T-cell (primary cell): ENCODE results near the gene MRPL9. TPM values are rescaled to one million over a fixed set of nuclear protein-coding genes. Genes with fewer than 3 reads are reported as not detected.
A peak's percentile ranks its signal among the peaks of the same experiment; 100 is the strongest.

Experiments
- ATAC-seq, 4 experiments: fragments of 200-7000 bp in 3 of 4; fragments of 150-1000 bp in 1 of 4; cut with Tn5 transposase; replicated peaks in 1 of 4; 1 replicate in 3 of 4; 2 replicates in 1 of 4; pipeline ENCODE4 v1.10.0; 2021; ENCODE audit warnings: moderate library complexity in 3 of 4, mild to moderate bottlenecking in 2 of 4, moderate number of reproducible peaks in 1 of 4
- CTCF ChIA-PET, 2 donors: fragments of 300-600 bp; sonication (Branson Sonifier 250); formaldehyde crosslinking; loops; one replicate each; lab custom pipeline; 2022; ENCODE audit warnings: antibody characterized with exemption in 2 of 2; lab: Charles Lee
- POLR2A ChIA-PET, 2 donors: fragments of 300-600 bp; sonication (Branson Sonifier 250); formaldehyde crosslinking; loops; one replicate each; lab custom pipeline; 2022; ENCODE audit warnings: antibody characterized with exemption in 2 of 2; lab: Charles Lee
- DNase-seq, 35 experiments: peaks; one replicate each; pipeline versions ENCODE4 v3.0.0 to v3.0.0-alpha.2; 2013 to 2023
- H3K27ac ChIP-seq: one replicate; pipeline ENCODE4 v1.5.1; 2013; ENCODE audit warnings: low read length
- H3K27me3 ChIP-seq, 2 experiments: replicated peaks in 1 of 2; 1 replicate in 1 of 2; 2 replicates in 1 of 2; pipeline versions ENCODE4 v1.6.1 to v1.7.0; 2013; ENCODE audit warnings: low read length in 1 of 2, mixed read lengths in 1 of 2; ENCODE audit not compliant: control insufficient read depth in 2 of 2, insufficient read depth in 2 of 2; ENCODE audit errors: extremely low read depth in 1 of 2
- H3K36me3 ChIP-seq, 2 donors: 1 replicate in 1 of 2; 2 replicates in 1 of 2; pipeline versions ENCODE4 v1.6.1 to v1.7.0; 2013; ENCODE audit warnings: low read length in 1 of 2; ENCODE audit not compliant: control insufficient read depth in 2 of 2, insufficient read depth in 1 of 2; ENCODE audit errors: extremely low read depth in 1 of 2
- H3K4me1 ChIP-seq, 2 experiments: 1 replicate in 1 of 2; 2 replicates in 1 of 2; pipeline versions ENCODE4 v1.6.1 to v1.7.0; 2013; ENCODE audit warnings: low read length in 2 of 2, mixed read lengths in 1 of 2; ENCODE audit not compliant: insufficient read depth in 2 of 2, control insufficient read depth in 1 of 2; ENCODE audit errors: extremely low read depth in 1 of 2
- H3K4me3 ChIP-seq, 2 donors: 1 replicate in 1 of 2; 2 replicates in 1 of 2; pipeline versions ENCODE4 v1.5.1 to v1.7.0; 2013; ENCODE audit warnings: mild to moderate bottlenecking in 2 of 2, low read length in 1 of 2, moderate library complexity in 1 of 2; ENCODE audit not compliant: control insufficient read depth in 1 of 2; ENCODE audit errors: extremely low read depth in 1 of 2
- H3K9me3 ChIP-seq: 2 replicates; pipeline ENCODE4 v1.7.0; 2013
- H3K27ac Mint-ChIP-seq, 2 donors: one replicate each; pipeline ENCODE4 v1.8.0; 2020 to 2021; ENCODE audit warnings: mild to moderate bottlenecking in 2 of 2, mixed read lengths in 2 of 2
- H3K27me3 Mint-ChIP-seq, 2 donors: one replicate each; pipeline ENCODE4 v1.8.0; 2021 to 2022; ENCODE audit warnings: mixed read lengths in 2 of 2
- H3K36me3 Mint-ChIP-seq: one replicate; pipeline ENCODE4 v1.8.0; 2021; ENCODE audit warnings: mixed read lengths
- H3K4me1 Mint-ChIP-seq, 3 donors: one replicate each; pipeline ENCODE4 v1.8.0; 2020 to 2022; ENCODE audit warnings: mixed read lengths in 3 of 3, mild to moderate bottlenecking in 1 of 3
- H3K4me3 Mint-ChIP-seq, 3 donors: one replicate each; pipeline ENCODE4 v1.8.0; 2020 to 2022; ENCODE audit warnings: mild to moderate bottlenecking in 3 of 3, mixed read lengths in 3 of 3, moderate library complexity in 3 of 3
- H3K9me3 Mint-ChIP-seq, 3 donors: one replicate each; pipeline ENCODE4 v1.8.0; 2020 to 2022; ENCODE audit warnings: mixed read lengths in 3 of 3
- WGBS: methylation state at CpG from one replicate; pipeline ENCODE4 v1.1.5; 2013; ENCODE audit warnings: missing lambda C conversion rate; ENCODE audit not compliant: insufficient coverage; 5-methylcytosine and 5-hydroxymethylcytosine counted together
- total RNA-seq, 35 experiments: library from RNA in 6 of 35; stranded (reverse) in 6 of 35; fragments of 120-200 nt in 1 of 35; gene quantifications; one replicate each; pipeline versions ENCODE4 v1.2.1 to v1.2.4 and lab custom pipeline; 2013 to 2026

MRPL9 gene
- total RNA-seq, 5 donors from 2014 or later (not counting 1 experiment from before 2014, with no cell fraction given): 72.0 to 131 (median 88.7) TPM

- ChIA-PET CTCF (interaction anchor here in 1 of 2 donors (0.5 to 0.6 kb wide), 2 partner anchors 16 to 127 kb away, joined by 3 to 4 read pairs; no protein-coding TSS in a partner anchor), POLR2A (no interaction called here)
- H3K4me1 Mint-ChIP-seq: peaks cover 28 to 39% (median 29%) of the 10 kb centered on the region in 3 donors
- H3K36me3 Mint-ChIP-seq: no peaks in the 10 kb centered on the region
- peaks cover 44 to 69% of the 10 kb centered on the region in 2 donors for H3K27me3 Mint-ChIP-seq
- Histone ChIP-seq H3K27me3 (peaks cover 15 to 47% of the 10 kb centered on the region in 2 experiments), H3K4me1 (peaks cover 0 to 20% of the 10 kb centered on the region in 2 experiments), H3K9me3 (no peaks in the 10 kb centered on the region), H3K4me3 (peak overlapping the region; percentile 44 to 58), H3K27ac (no peak overlapping the region), H3K36me3 (no peaks in the 10 kb centered on the region)
- no peak overlapping the region for H3K27ac Mint-ChIP-seq
- H3K9me3 Mint-ChIP-seq: no peaks in the 10 kb centered on the region
- ATAC-seq (no peak), DNase-seq (no peak)
- no CpG with 5 or more reads among the region's 17 CpGs for WGBS
- peak overlapping the region; percentile 74 to 84 (median 75) for H3K4me3 Mint-ChIP-seq
These were observed 41.3 kb downstream of the MRPL9 start for GRCh38 chr1:151721788-151722510.

GRCh38 chr1:151720974-151721787, 42.1 kb downstream of the MRPL9 start, which contains the start of gene RIIAD1:
Gene RIIAD1 (plus strand): TSS chr1:151721522. CDS start chr1:151721537, 15 bp downstream.
- Mint-ChIP-seq H3K27me3 (peaks cover 48 to 64% of the 10 kb centered on the region in 2 donors), H3K36me3 (no peaks in the 10 kb centered on the region), H3K4me1 (peaks cover 31 to 42% (median 32%) of the 10 kb centered on the region in 3 donors), H3K9me3 (no peaks in the 10 kb centered on the region), H3K27ac (peak within 1 kb of the TSS; percentile 50 to 62), H3K4me3 (peak within 1 kb of the TSS; percentile 75 to 84 (median 79))
- DNase-seq (peak in 29 of 35 experiments; percentile 5 to 70 (median 36)), ATAC-seq (peak; percentile 86 to 96 (median 91))
- H3K27ac ChIP-seq: no peak within 1 kb of the TSS
- 1% methylated on average over 36 of the region's 44 CpGs for WGBS
- H3K9me3 ChIP-seq: no peaks in the 10 kb centered on the region
- peaks cover 0 to 27% of the 10 kb centered on the region in 2 experiments for H3K4me1 ChIP-seq
- ChIA-PET CTCF (interaction anchor here (0.6 to 1.0 kb wide), 3 partner anchors 17 to 115 kb away, joined by 3 to 4 read pairs (median 4); no protein-coding TSS in a partner anchor), POLR2A (interaction anchor here in 1 of 2 donors (0.6 kb wide), 1 partner anchor 33 kb away, joined by 3 read pairs; no protein-coding TSS in a partner anchor)
- peak within 1 kb of the TSS; percentile 44 to 58 for H3K4me3 ChIP-seq
- peaks cover 15 to 51% of the 10 kb centered on the region in 2 experiments for H3K27me3 ChIP-seq
- H3K36me3 ChIP-seq: no peaks in the 10 kb centered on the region

GRCh38 chr1:151720554-151720953, 42.7 kb downstream of the MRPL9 start:
- Mint-ChIP-seq H3K36me3 (no peaks in the 10 kb centered on the region), H3K4me1 (peaks cover 31 to 42% (median 32%) of the 10 kb centered on the region in 3 donors), H3K27me3 (peaks cover 48 to 64% of the 10 kb centered on the region in 2 donors), H3K4me3 (peak overlapping the region; percentile 73 to 84 (median 79)), H3K27ac (peak overlapping the region; percentile 50 to 62), H3K9me3 (no peaks in the 10 kb centered on the region)
- Histone ChIP-seq H3K27me3 (peaks cover 12 to 55% of the 10 kb centered on the region in 2 experiments), H3K27ac (no peak overlapping the region), H3K9me3 (no peaks in the 10 kb centered on the region), H3K36me3 (no peaks in the 10 kb centered on the region), H3K4me1 (peaks cover 0 to 29% of the 10 kb centered on the region in 2 experiments), H3K4me3 (peak overlapping the region; percentile 19 to 37)
- no peak for ATAC-seq
- 20% methylated on average over 1 of the region's 5 CpGs for WGBS
- CTCF ChIA-PET: interaction anchor here in 1 of 2 donors (0.7 to 1.0 kb wide), 2 partner anchors 31 to 115 kb away, joined by 3 to 4 read pairs; no protein-coding TSS in a partner anchor
- DNase-seq: peak in 1 of 35 experiments; percentile 25
- POLR2A ChIA-PET: interaction anchor here in 1 of 2 donors (0.6 kb wide), 1 partner anchor 33 kb away, joined by 3 read pairs; no protein-coding TSS in a partner anchor

- no peaks in the 10 kb centered on the region for H3K9me3 Mint-ChIP-seq
- POLR2A ChIA-PET: interaction anchor here in 1 of 2 donors (0.6 kb wide), 1 partner anchor 110 kb away, joined by 3 read pairs; no protein-coding TSS in a partner anchor
- H3K27ac Mint-ChIP-seq: no peak overlapping the region
- H3K27me3 Mint-ChIP-seq: peaks cover 48 to 64% of the 10 kb centered on the region in 2 donors
- no peaks in the 10 kb centered on the region for H3K36me3 Mint-ChIP-seq
- Histone ChIP-seq H3K4me3 (peak overlapping the region in 1 of 2 donors; percentile 19), H3K27me3 (peaks cover 12 to 58% of the 10 kb centered on the region in 2 experiments), H3K36me3 (no peaks in the 10 kb centered on the region), H3K4me1 (peaks cover 0 to 29% of the 10 kb centered on the region in 2 experiments), H3K9me3 (no peaks in the 10 kb centered on the region), H3K27ac (no peak overlapping the region)
- ATAC-seq (no peak), DNase-seq (no peak)
- H3K4me3 Mint-ChIP-seq: peak overlapping the region in 2 of 3 donors; percentile 73 to 84
- CTCF ChIA-PET: interaction anchor here in 1 of 2 donors (1.0 kb wide), 1 partner anchor 116 kb away, joined by 3 read pairs; no protein-coding TSS in a partner anchor
- H3K4me1 Mint-ChIP-seq: peaks cover 31 to 42% (median 34%) of the 10 kb centered on the region in 3 donors
- WGBS: no CpG with 5 or more reads among the region's 1 CpG
These were observed 43.2 kb downstream of the MRPL9 start for GRCh38 chr1:151720125-151720524.

GRCh38 chr1:151718666-151719065, 44.6 kb downstream of the MRPL9 start:
- H3K4me1 Mint-ChIP-seq: peaks cover 31 to 42% (median 34%) of the 10 kb centered on the region in 3 donors
- Histone ChIP-seq H3K4me1 (peaks cover 0 to 29% of the 10 kb centered on the region in 2 experiments), H3K27ac (no peak overlapping the region), H3K36me3 (no peaks in the 10 kb centered on the region), H3K4me3 (no peak overlapping the region), H3K27me3 (peaks cover 8 to 62% of the 10 kb centered on the region in 2 experiments), H3K9me3 (no peaks in the 10 kb centered on the region)
- no peak for DNase-seq
- H3K27me3 Mint-ChIP-seq: peaks cover 54 to 67% of the 10 kb centered on the region in 2 donors
- H3K4me3 Mint-ChIP-seq: no peak overlapping the region
- no peaks in the 10 kb centered on the region for H3K9me3 Mint-ChIP-seq
- H3K36me3 Mint-ChIP-seq: no peaks in the 10 kb centered on the region
- CTCF ChIA-PET: no interaction called here
- no peak for ATAC-seq
- H3K27ac Mint-ChIP-seq: no peak overlapping the region
- POLR2A ChIA-PET: no interaction called here
- 80% methylated on average over 1 of the region's 4 CpGs for WGBS
